Measurements from ENCODE around the gene CASP8AP2.
"Not testable (repeated sequence)": the region's sequence is repeated elsewhere in the genome, so short reads cannot be mapped to it uniquely, and the experiment has no call there.

Gene CASP8AP2

GRCh38 chr6:89826029-89826528 lies 3.6 kb upstream of the CASP8AP2 start:
- DNase-seq = no peak

GRCh38 chr6:89828475-89828987 lies 1.1 kb upstream of the CASP8AP2 start:
- not testable (repeated sequence) for DNase-seq

- no peak for DNase-seq
These were observed 650 bp upstream of the CASP8AP2 start for GRCh38 chr6:89828988-89829471.

GRCh38 chr6:89830170-89830809 lies 610 bp downstream of the CASP8AP2 start:
- DNase-seq = no peak

GRCh38 chr6:89834884-89835792 lies 5.5 kb downstream of the CASP8AP2 start:
- no peak for DNase-seq

- DNase-seq = no peak
These were observed 7.1 kb downstream of the CASP8AP2 start for GRCh38 chr6:89836639-89837222.

- no peak for DNase-seq
These were observed 10.9 kb downstream of the CASP8AP2 start for GRCh38 chr6:89840538-89840937.

GRCh38 chr6:89842228-89842627 lies 12.5 kb downstream of the CASP8AP2 start:
- no peak for DNase-seq

- DNase-seq = no peak
These were observed 13.4 kb downstream of the CASP8AP2 start for GRCh38 chr6:89843070-89843469.

- not testable (repeated sequence) for DNase-seq
These were observed 17.8 kb downstream of the CASP8AP2 start for GRCh38 chr6:89847513-89847912.

- no peak for DNase-seq
These were observed 23.4 kb downstream of the CASP8AP2 start for GRCh38 chr6:89853068-89853467.

- DNase-seq = no peak
These were observed 28.4 kb downstream of the CASP8AP2 start for GRCh38 chr6:89858041-89858440.

- no peak for DNase-seq
These were observed 30.1 kb downstream of the CASP8AP2 start for GRCh38 chr6:89859744-89860143.

- no peak for DNase-seq
These were observed 32.6 kb downstream of the CASP8AP2 start for GRCh38 chr6:89862273-89862672.

- DNase-seq = no peak
These were observed 33.0 kb downstream of the CASP8AP2 start for GRCh38 chr6:89862698-89863097.

- DNase-seq = no peak
These were observed 36.5 kb downstream of the CASP8AP2 start for GRCh38 chr6:89866024-89866678.

- no peak for DNase-seq
These were observed 44.0 kb downstream of the CASP8AP2 start for GRCh38 chr6:89873721-89874120.

- DNase-seq = no peak
These were observed 44.8 kb downstream of the CASP8AP2 start for GRCh38 chr6:89874438-89874837.

GRCh38 chr6:89886378-89887120 lies 56.9 kb downstream of the CASP8AP2 start:
- DNase-seq = no peak

- peak; percentile 11 for DNase-seq
These were observed 57.9 kb downstream of the CASP8AP2 start for GRCh38 chr6:89887452-89888137.

GRCh38 chr6:89888138-89888514 lies 58.4 kb downstream of the CASP8AP2 start:
- no peak for DNase-seq
